Measurements from ENCODE around the gene RIOK3. TPM values are rescaled to one million over a fixed set of nuclear protein-coding genes. Genes with fewer than 3 reads are reported as not detected.
A peak's percentile ranks its signal among the peaks of the same experiment; 100 is the strongest.

RIOK3 gene
- total RNA-seq, 3 donors from 2014 or later, result 61.6 to 80.8 (median 74.3) TPM

GRCh38 chr18:23438608-23439366 lies 14.3 kb upstream of the RIOK3 start:
- peak overlapping the region in 2 of 3 donors; percentile 78 to 80 for H3K4me3 ChIP-seq

GRCh38 chr18:23440131-23440530 lies 13.0 kb upstream of the RIOK3 start:
- Histone ChIP-seq H3K27ac (no peak overlapping the region), H3K36me3 (no peaks in the 10 kb centered on the region), H3K4me3 (no peak overlapping the region), H3K27me3 (no peaks in the 10 kb centered on the region), H3K4me1 (no peaks in the 10 kb centered on the region), H3K9me3 (no peaks in the 10 kb centered on the region)
- no peak for DNase-seq (ENCODE audit: low spot score in 2 of 2)
- no peak for TF ChIP-seq POLR2A (IDR thresholded peaks at IDR 0.05)
- no peak for TF ChIP-seq CTCF (IDR thresholded peaks at IDR 0.05)
- intact Hi-C loops (cut with DNase I; ENCODE audit: low total_unique reads), result no loop called here

More at GRCh38 chr18:23438608-23439366, 14.3 kb upstream of the RIOK3 start:
- no peaks in the 10 kb centered on the region for H3K4me1 ChIP-seq
- intact Hi-C loops (cut with DNase I; ENCODE audit: low total_unique reads), result no loop called here
- no peak for TF ChIP-seq POLR2AphosphoS5 (IDR thresholded peaks at IDR 0.05)
- no peak for TF ChIP-seq POLR2A (IDR thresholded peaks at IDR 0.05)
- TF ChIP-seq CTCF (IDR thresholded peaks at IDR 0.05), result no peak
- no peak overlapping the region for H3K27ac ChIP-seq
- no peak for DNase-seq (ENCODE audit: low spot score in 2 of 2)
- H3K27me3 ChIP-seq, result no peaks in the 10 kb centered on the region
- H3K36me3 ChIP-seq, result no peaks in the 10 kb centered on the region
- no peaks in the 10 kb centered on the region for H3K9me3 ChIP-seq

GRCh38 chr18:23442958-23443357 lies 10.1 kb upstream of the RIOK3 start:
- no peaks in the 10 kb centered on the region for H3K36me3 ChIP-seq
- DNase-seq (ENCODE audit: low spot score in 2 of 2), result no peak
- intact Hi-C loops (cut with DNase I; ENCODE audit: low total_unique reads), result no loop called here
- H3K4me1 ChIP-seq, result no peaks in the 10 kb centered on the region
- no peak overlapping the region for H3K4me3 ChIP-seq
- no peaks in the 10 kb centered on the region for H3K9me3 ChIP-seq
- no peaks in the 10 kb centered on the region for H3K27me3 ChIP-seq
- TF ChIP-seq CTCF (IDR thresholded peaks at IDR 0.05) (no peak), POLR2AphosphoS5 (IDR thresholded peaks at IDR 0.05) (no peak), POLR2A (IDR thresholded peaks at IDR 0.05) (no peak)
- no peak overlapping the region for H3K27ac ChIP-seq

GRCh38 chr18:23448291-23448690 lies 4.8 kb upstream of the RIOK3 start:
- no peak overlapping the region for H3K4me3 ChIP-seq
- H3K27ac ChIP-seq, result no peak overlapping the region
- H3K9me3 ChIP-seq, result no peaks in the 10 kb centered on the region
- H3K4me1 ChIP-seq, result peaks cover 0 to 6% of the 10 kb centered on the region in 2 donors
- DNase-seq (ENCODE audit: low spot score in 2 of 2), result no peak
- H3K27me3 ChIP-seq, result no peaks in the 10 kb centered on the region
- TF ChIP-seq POLR2A (IDR thresholded peaks at IDR 0.05) (no peak), CTCF (IDR thresholded peaks at IDR 0.05) (no peak), POLR2AphosphoS5 (IDR thresholded peaks at IDR 0.05) (no peak)
- intact Hi-C loops (cut with DNase I; ENCODE audit: low total_unique reads), result no loop called here
- no peaks in the 10 kb centered on the region for H3K36me3 ChIP-seq

- Histone ChIP-seq H3K4me1 (peaks cover 0 to 6% of the 10 kb centered on the region in 2 donors), H3K4me3 (no peak overlapping the region), H3K9me3 (no peaks in the 10 kb centered on the region), H3K36me3 (no peaks in the 10 kb centered on the region), H3K27ac (no peak overlapping the region), H3K27me3 (no peaks in the 10 kb centered on the region)
- no peak for TF ChIP-seq CTCF (IDR thresholded peaks at IDR 0.05)
- TF ChIP-seq POLR2A (IDR thresholded peaks at IDR 0.05), result no peak
- TF ChIP-seq POLR2AphosphoS5 (IDR thresholded peaks at IDR 0.05), result no peak
- intact Hi-C loops (cut with DNase I; ENCODE audit: low total_unique reads), result no loop called here
- DNase-seq (ENCODE audit: low spot score in 2 of 2), result no peak
Observed at GRCh38 chr18:23450022-23450421, 3.1 kb upstream of the RIOK3 start.
